Neural progenitor cell (in vitro differentiated cells): Measurements from ENCODE around the gene THSD4.

Experiments
- CTCF ChIP-seq: fragments of 200-600 bp; sonication (generic); IDR thresholded peaks from 2 replicates; pipeline ENCODE4 v1.5.1; 2017; ENCODE audit warnings: antibody characterized with exemption, mild to moderate bottlenecking
- EZH2 ChIP-seq: fragments of 200-600 bp; sonication (generic); IDR thresholded peaks from 2 replicates; pipeline ENCODE4 v1.6.1; 2017; ENCODE audit warnings: antibody characterized with exemption, mild to moderate bottlenecking, moderate library complexity
- EZH2phosphoT487 ChIP-seq: fragments of 200-600 bp; sonication (generic); IDR thresholded peaks from 2 replicates; pipeline ENCODE4 v1.6.1; 2017; ENCODE audit warnings: antibody characterized with exemption

GRCh38 chr15:71228403-71228802 is 113.1 kb downstream of the THSD4 start:
- TF ChIP-seq CTCF (no peak), EZH2 (no peak), EZH2phosphoT487 (no peak)
